HEK293T (cell line): ENCODE data around the gene VLDLR.

ENCODE experiments used
- CTCF ChIA-PET: fragments of 350-600 bp; formaldehyde crosslinking; extraction: SDS; loops from one replicate; lab custom pipeline; 2021; ENCODE audit warnings: antibody characterized with exemption, inconsistent platforms; lab: Yijun Ruan, JAX
- POLR2A ChIA-PET: fragments of 350-600 bp; formaldehyde crosslinking; extraction: SDS; loops from one replicate; lab custom pipeline; 2020; ENCODE audit warnings: antibody characterized with exemption, inconsistent platforms; lab: Yijun Ruan, JAX
- DNase-seq: peaks from one replicate; pipeline ENCODE4 v3.0.0; 2012; ENCODE audit warnings: mixed read lengths; ENCODE audit errors: extremely low spot score
- ARNT ChIP-seq: fragments of 450-650 bp; IDR thresholded peaks from 2 replicates; pipeline ENCODE4 v1.6.1; 2017; ENCODE audit warnings: mild to moderate bottlenecking
- BHLHE40 ChIP-seq: fragments of 450-650 bp; IDR thresholded peaks from 2 replicates; pipeline ENCODE4 v1.6.1; 2016; ENCODE audit warnings: mild to moderate bottlenecking, moderate library complexity, borderline replicate concordance
- CTBP1 ChIP-seq: fragments of 450-650 bp; IDR thresholded peaks from 2 replicates; pipeline ENCODE4 v1.6.1; 2016; ENCODE audit warnings: borderline replicate concordance
- ELF4 ChIP-seq: fragments of 450-650 bp; IDR thresholded peaks from 2 replicates; pipeline ENCODE4 v1.6.1; 2017; ENCODE audit warnings: antibody characterized with exemption
- FOXA1 ChIP-seq: fragments of 450-650 bp; IDR thresholded peaks from 2 replicates; pipeline ENCODE4 v1.6.1; 2016; ENCODE audit warnings: mild to moderate bottlenecking
- FOXK2 ChIP-seq: fragments of 450-650 bp; IDR thresholded peaks from 2 replicates; pipeline ENCODE4 v1.6.1; 2016; ENCODE audit warnings: mild to moderate bottlenecking
- FOXM1 ChIP-seq: fragments of 450-650 bp; IDR thresholded peaks from 2 replicates; pipeline ENCODE4 v1.6.1; 2017; ENCODE audit warnings: mild to moderate bottlenecking, borderline replicate concordance
- HDGF ChIP-seq: fragments of 450-650 bp; IDR thresholded peaks from 2 replicates; pipeline ENCODE4 v1.6.1; 2017; ENCODE audit warnings: antibody characterized with exemption, borderline replicate concordance
- L3MBTL2 ChIP-seq: fragments of 450-650 bp; conservative IDR thresholded peaks from 2 replicates; pipeline ENCODE4 v1.6.1; 2016; ENCODE audit warnings: mild to moderate bottlenecking
- LEF1 ChIP-seq: fragments of 450-650 bp; IDR thresholded peaks from 2 replicates; pipeline ENCODE4 v1.6.1; 2017; ENCODE audit warnings: mild to moderate bottlenecking, borderline replicate concordance
- NFRKB ChIP-seq: fragments of 450-650 bp; IDR thresholded peaks from 2 replicates; pipeline ENCODE4 v1.6.1; 2016; ENCODE audit warnings: mild to moderate bottlenecking, moderate library complexity
- PKNOX1 ChIP-seq: fragments of 450-650 bp; IDR thresholded peaks from 2 replicates; pipeline ENCODE4 v1.6.1; 2016
- SP1 ChIP-seq: fragments of 450-650 bp; IDR thresholded peaks from 2 replicates; pipeline ENCODE4 v1.6.1; 2017
- SUZ12 ChIP-seq: fragments of 450-650 bp; IDR thresholded peaks from 2 replicates; pipeline ENCODE4 v1.6.1; 2016; ENCODE audit warnings: mild to moderate bottlenecking
- TARDBP ChIP-seq: fragments of 450-650 bp; IDR thresholded peaks from 2 replicates; pipeline ENCODE4 v1.6.1; 2016
- ZNF384 ChIP-seq: fragments of 450-650 bp; IDR thresholded peaks from 2 replicates; pipeline ENCODE4 v1.6.1; 2016

The VLDLR gene

DNA sequence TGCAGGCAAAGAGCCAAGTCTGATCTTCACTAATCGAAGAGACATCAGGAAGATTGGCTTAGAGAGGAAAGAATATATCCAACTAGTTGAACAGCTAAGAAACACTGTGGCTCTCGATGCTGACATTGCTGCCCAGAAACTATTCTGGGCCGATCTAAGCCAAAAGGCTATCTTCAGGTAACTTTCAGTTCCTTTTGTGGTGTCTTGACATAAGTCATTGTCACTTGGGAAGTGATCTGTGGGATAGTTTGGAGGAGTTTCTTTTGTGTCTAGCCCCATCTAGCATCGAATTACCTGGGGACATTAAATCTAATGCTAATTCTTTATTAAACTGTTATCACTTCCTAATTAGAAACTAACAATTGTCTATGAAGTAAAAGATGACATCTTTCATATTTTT, 24.0 kb downstream of the VLDLR start:
- CTCF ChIA-PET: no interaction called here
- TF ChIP-seq ZNF384 (no peak), CTBP1 (no peak), NFRKB (no peak), HDGF (no peak), LEF1 (no peak), FOXM1 (no peak)
- POLR2A ChIA-PET: no interaction called here
- DNase-seq: no peak

DNA sequence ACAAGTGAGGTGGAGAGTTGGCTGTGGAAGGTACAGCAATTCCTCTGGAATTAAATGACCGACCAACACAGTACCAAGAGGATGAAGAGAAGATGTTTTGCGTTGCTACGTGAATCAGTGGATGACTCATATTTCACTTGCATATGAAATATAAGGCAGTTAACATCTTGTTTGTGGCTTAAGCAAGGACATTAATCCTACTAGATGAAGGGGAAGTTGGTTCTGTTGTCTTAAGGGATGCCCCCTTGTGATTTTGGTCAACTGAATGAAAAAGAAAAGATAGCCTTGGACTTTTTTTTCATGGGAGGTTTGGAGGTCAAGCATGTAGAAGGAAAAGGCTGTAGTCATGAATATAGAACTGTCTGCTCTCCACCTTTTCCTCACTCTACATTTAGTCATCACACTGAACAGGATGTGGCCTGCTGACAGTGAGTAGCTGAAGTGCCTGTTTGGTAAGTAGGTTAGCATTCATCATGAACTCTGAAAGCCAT, 33.9 kb downstream of the VLDLR start:
- CTCF ChIA-PET: no interaction called here
- POLR2A ChIA-PET: no interaction called here

GRCh38 chr9:2657427-2657826, 35.8 kb downstream of the VLDLR start:
- TF ChIP-seq TARDBP (no peak), FOXM1 (no peak), L3MBTL2 (no peak), SP1 (no peak), ELF4 (no peak), BHLHE40 (no peak), CTBP1 (no peak), NFRKB (no peak), HDGF (no peak), PKNOX1 (no peak), LEF1 (no peak), FOXA1 (no peak), ZNF384 (no peak), FOXK2 (no peak), SUZ12 (no peak), ARNT (no peak)
- CTCF ChIA-PET: no interaction called here
- DNase-seq: no peak
- POLR2A ChIA-PET: no interaction called here

More for the DNA sequence above, 33.9 kb downstream of the VLDLR start:
- TF ChIP-seq ELF4: no peak
- TF ChIP-seq TARDBP: no peak
- TF ChIP-seq ZNF384: no peak
- TF ChIP-seq HDGF: no peak
- TF ChIP-seq NFRKB: no peak
- no peak for TF ChIP-seq ARNT
- TF ChIP-seq CTBP1: no peak
- no peak for TF ChIP-seq BHLHE40
- TF ChIP-seq FOXM1: no peak
- TF ChIP-seq FOXA1: no peak
- no peak for TF ChIP-seq PKNOX1
- no peak for DNase-seq

GRCh38 chr9:2662496-2662895, 40.9 kb downstream of the VLDLR start:
- TF ChIP-seq PKNOX1 (no peak), ELF4 (no peak), SP1 (no peak), ARNT (no peak), BHLHE40 (no peak), LEF1 (no peak), NFRKB (no peak)
- POLR2A ChIA-PET: no interaction called here
- CTCF ChIA-PET: interaction anchor here (0.6 kb wide), 1 partner anchor 328 kb away, joined by 3 read pairs; no protein-coding TSS in a partner anchor
- DNase-seq: no peak

GRCh38 chr9:2663461-2664173, 42.0 kb downstream of the VLDLR start:
- no peak for DNase-seq
- ChIA-PET POLR2A (no interaction called here), CTCF (no interaction called here)
- TF ChIP-seq FOXM1: no peak
- TF ChIP-seq ZNF384: no peak
- no peak for TF ChIP-seq FOXK2
- no peak for TF ChIP-seq CTBP1
- no peak for TF ChIP-seq L3MBTL2
- TF ChIP-seq ELF4: no peak
- TF ChIP-seq SUZ12: no peak
- no peak for TF ChIP-seq TARDBP
- no peak for TF ChIP-seq PKNOX1
- no peak for TF ChIP-seq LEF1
- TF ChIP-seq NFRKB: no peak
- TF ChIP-seq FOXA1: no peak
- no peak for TF ChIP-seq HDGF
- no peak for TF ChIP-seq ARNT
- no peak for TF ChIP-seq SP1
- no peak for TF ChIP-seq BHLHE40

DNA sequence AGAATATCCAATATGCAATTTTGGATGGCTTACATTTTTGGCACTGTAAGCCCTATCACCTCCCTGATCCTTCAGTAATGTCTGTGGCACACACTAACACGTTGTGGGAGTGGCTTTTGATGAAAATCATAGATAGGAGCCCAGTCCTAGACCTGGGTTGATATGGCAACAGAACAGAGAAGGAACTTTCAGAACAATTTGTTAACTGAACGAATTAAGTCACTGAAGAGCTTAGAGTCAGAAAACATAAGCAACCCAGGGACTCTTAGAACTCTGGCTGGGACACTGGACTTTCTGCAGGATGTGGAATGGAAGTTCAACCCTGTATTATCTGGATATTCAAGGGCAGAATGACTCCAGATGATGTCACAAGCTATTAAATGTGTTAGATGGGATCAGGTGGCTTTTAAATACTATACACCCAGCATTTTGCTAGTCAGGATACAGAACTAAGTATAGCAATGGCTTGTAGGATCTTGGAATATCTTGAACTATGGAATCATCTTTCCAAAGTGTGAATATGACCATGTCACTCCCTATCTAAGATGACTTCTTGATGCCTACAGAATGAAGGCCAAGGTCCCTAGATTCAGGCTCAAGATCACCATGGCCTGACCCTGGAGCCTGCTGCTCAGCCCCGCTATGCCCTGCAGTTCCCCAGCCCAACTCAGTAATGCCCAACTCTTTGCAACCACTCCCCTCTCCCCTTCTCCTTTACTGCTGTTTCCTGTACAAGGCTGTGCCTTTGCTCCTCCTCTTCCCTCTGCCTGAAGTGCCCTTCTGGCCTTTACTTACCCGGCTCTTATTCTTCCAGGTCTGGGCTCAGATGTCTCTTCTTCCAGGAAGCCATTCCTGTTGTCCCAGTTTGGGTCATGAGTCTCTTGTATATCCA, 42.8 kb downstream of the VLDLR start:
- CTCF ChIA-PET: no interaction called here
- POLR2A ChIA-PET: no interaction called here
- TF ChIP-seq SUZ12: no peak
- TF ChIP-seq FOXK2: no peak
- TF ChIP-seq BHLHE40: no peak
- no peak for TF ChIP-seq FOXM1
- no peak for TF ChIP-seq NFRKB
- TF ChIP-seq FOXA1: no peak
- no peak for TF ChIP-seq HDGF
- TF ChIP-seq L3MBTL2: no peak
- TF ChIP-seq ELF4: no peak
- no peak for TF ChIP-seq CTBP1
- TF ChIP-seq SP1: no peak
- no peak for TF ChIP-seq ARNT
- TF ChIP-seq LEF1: no peak
- no peak for TF ChIP-seq TARDBP
- TF ChIP-seq ZNF384: no peak
- TF ChIP-seq PKNOX1: no peak
- no peak for DNase-seq
